Neural cell (in vitro differentiated cells): ENCODE data around the gene CEP85. TPM values are rescaled to one million over a fixed set of nuclear protein-coding genes. Genes with fewer than 3 reads are reported as not detected.

Experiments used
- H2AFZ ChIP-seq: fragments of 200-600, 300-800 bp; sonication (generic), shearing (Covaris generic); 2 replicates; pipeline ENCODE4 v1.6.0; 2014; ENCODE audit warnings: low read depth, mild to moderate bottlenecking, antibody characterized with exemption, low read length, moderate library complexity
- H3F3A ChIP-seq: fragments of 200-600 bp; shearing (Covaris generic); 2 replicates; pipeline ENCODE4 v1.6.1; 2016; ENCODE audit warnings: mild to moderate bottlenecking, moderate library complexity, mixed read lengths, antibody characterized with exemption, low read length; ENCODE audit not compliant: insufficient read depth, poor library complexity, severe bottlenecking
- H3K27ac ChIP-seq: fragments of 200-600, 300-800 bp; sonication (generic), shearing (Covaris generic); 2 replicates; pipeline ENCODE4 v1.5.1; 2014; ENCODE audit warnings: mild to moderate bottlenecking, low read length, moderate library complexity
- H3K27me3 ChIP-seq: fragments of 300-800, 200-600 bp; sonication (generic), shearing (Covaris generic); 2 replicates; pipeline ENCODE4 v1.6.0; 2014; ENCODE audit warnings: mild to moderate bottlenecking, low read depth, low read length, moderate library complexity; ENCODE audit not compliant: insufficient read depth
- H3K36me3 ChIP-seq: fragments of 300-800, 200-600 bp; sonication (generic), shearing (Covaris generic); 2 replicates; pipeline ENCODE4 v1.5.1; 2014; ENCODE audit warnings: mild to moderate bottlenecking, antibody characterized with exemption, low read length, moderate library complexity; ENCODE audit not compliant: insufficient read depth
- H3K4me2 ChIP-seq: fragments of 300-800, 200-600 bp; sonication (generic), shearing (Covaris generic); 2 replicates; pipeline ENCODE4 v1.6.0; 2014; ENCODE audit warnings: mild to moderate bottlenecking, low read length
- H3K4me3 ChIP-seq: fragments of 300-800, 200-600 bp; sonication (generic), shearing (Covaris generic); 2 replicates; pipeline ENCODE4 v1.5.1; 2014; ENCODE audit warnings: mild to moderate bottlenecking, low read length, moderate library complexity
- H3K79me2 ChIP-seq: fragments of 200-600 bp; shearing (Covaris generic); replicated peaks from 2 replicates; pipeline ENCODE4 v1.6.0; 2014; ENCODE audit warnings: mild to moderate bottlenecking, low read length, moderate library complexity; ENCODE audit not compliant: insufficient read depth
- H3K9ac ChIP-seq: fragments of 300-800, 200-600 bp; sonication (generic), shearing (Covaris generic); 2 replicates; pipeline ENCODE4 v1.6.1; 2016; ENCODE audit warnings: mild to moderate bottlenecking, low read length, mixed read lengths
- H3K9me2 ChIP-seq: fragments of 200-600 bp; shearing (Covaris generic); 2 replicates; pipeline ENCODE4 v1.6.1; 2016; ENCODE audit warnings: mild to moderate bottlenecking, low read length, mixed read lengths; ENCODE audit not compliant: insufficient read depth
- H3K9me3 ChIP-seq: fragments of 200-600, 300-800 bp; sonication (generic), shearing (Covaris generic); 2 replicates; pipeline ENCODE4 v1.6.1; 2016; ENCODE audit warnings: mild to moderate bottlenecking, mixed run types, low read length, moderate library complexity, mixed read lengths
- H4K20me1 ChIP-seq: fragments of 200-600 bp; shearing (Covaris generic); 2 replicates; pipeline ENCODE4 v1.6.1; 2016; ENCODE audit warnings: mild to moderate bottlenecking, mixed run types; ENCODE audit not compliant: insufficient read depth
- EP300 ChIP-seq: fragments of 450-650 bp; conservative IDR thresholded peaks from 2 replicates; pipeline ENCODE4 v1.6.1; 2014; ENCODE audit warnings: antibody characterized with exemption, mild to moderate bottlenecking, moderate library complexity; ENCODE audit not compliant: poor library complexity, severe bottlenecking
- EZH2 ChIP-seq: fragments of 200-600, 300-800 bp; shearing (Covaris generic), sonication (generic); IDR thresholded peaks from 2 replicates; pipeline ENCODE4 v1.6.1; 2014; ENCODE audit warnings: antibody characterized with exemption, low read length, borderline replicate concordance, mild to moderate bottlenecking; ENCODE audit not compliant: insufficient read depth, poor library complexity, severe bottlenecking
- MXI1 ChIP-seq: fragments of 450-650 bp; conservative IDR thresholded peaks from 2 replicates; pipeline ENCODE4 v1.6.1; 2014; ENCODE audit warnings: antibody characterized with exemption, mild to moderate bottlenecking; ENCODE audit not compliant: poor library complexity, severe bottlenecking
- POLR2AphosphoS5 ChIP-seq: IDR thresholded peaks from 2 replicates; pipeline ENCODE4 v1.6.1; 2012
- RAD21 ChIP-seq: fragments of 450-650 bp; conservative IDR thresholded peaks from 2 replicates; pipeline ENCODE4 v1.6.1; 2014; ENCODE audit warnings: antibody characterized with exemption, mild to moderate bottlenecking, moderate library complexity
- SMC3 ChIP-seq: fragments of 450-650 bp; conservative IDR thresholded peaks from 2 replicates; pipeline ENCODE4 v1.6.1; 2014; ENCODE audit warnings: antibody characterized with exemption, mild to moderate bottlenecking, moderate library complexity; ENCODE audit not compliant: poor library complexity
- TAF1 ChIP-seq: IDR thresholded peaks from 2 replicates; pipeline ENCODE4 v1.6.1; 2012; ENCODE audit warnings: low read depth
- polyA plus RNA-seq: library from polyadenylated mRNA; depleted of rRNA; stranded (reverse); fragments of >200 nt; gene quantifications from 2 replicates; pipeline ENCODE4 v1.2.3, GENCODE V29; 2014
- TF ChIP-seq, protein P1 (sequence below): fragments of 450-650 bp; IDR thresholded peaks from 2 replicates; pipeline ENCODE4 v1.5.1; 2014; ENCODE audit warnings: antibody characterized with exemption, mild to moderate bottlenecking, moderate library complexity; ENCODE audit not compliant: poor library complexity, severe bottlenecking
- TF ChIP-seq, protein P2 (sequence below): IDR thresholded peaks from 2 replicates; pipeline ENCODE4 v1.6.1; 2012; ENCODE audit warnings: borderline replicate concordance

The CEP85 gene
- polyA plus RNA-seq, 1 donor from 2014 or later = 20.5 TPM

DNA sequence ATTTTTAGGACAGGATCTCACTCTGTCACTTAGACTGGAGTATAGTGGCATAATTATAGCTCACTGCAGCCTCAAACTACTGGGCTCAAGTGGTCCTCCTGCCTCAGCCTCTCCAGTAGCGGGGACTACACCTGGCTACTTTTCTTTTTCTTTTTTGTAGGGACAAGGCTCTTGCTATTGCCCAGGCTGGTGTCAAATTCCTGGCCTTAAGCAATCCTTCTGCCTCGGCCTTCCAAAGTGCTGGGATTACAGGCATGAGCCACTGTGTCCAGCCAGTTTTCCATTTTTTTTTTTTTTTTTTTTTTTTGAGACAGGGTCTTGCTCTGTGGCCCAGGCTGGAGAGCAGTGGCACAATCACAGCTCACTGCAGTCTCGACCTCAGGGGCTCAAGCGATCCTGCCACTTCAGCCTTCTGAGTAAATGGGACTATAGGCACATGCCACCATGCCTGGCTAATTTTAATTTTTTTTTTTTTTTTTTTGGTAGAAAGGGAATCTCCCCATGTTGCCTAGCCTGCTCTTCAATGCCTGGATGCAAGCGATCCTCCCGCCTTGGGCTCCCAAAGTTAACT lies 20.6 kb upstream of the CEP85 start:
- H3K27me3 ChIP-seq = no peaks in the 10 kb centered on the region
- H3K9me2 ChIP-seq = no peaks in the 10 kb centered on the region
- no peak overlapping the region for H3K4me2 ChIP-seq
- no peaks in the 10 kb centered on the region for H3F3A ChIP-seq
- H2AFZ ChIP-seq = no peak overlapping the region
- no peak overlapping the region for H3K9ac ChIP-seq
- H3K79me2 ChIP-seq = no peaks in the 10 kb centered on the region
- TF ChIP-seq TAF1 (no peak), EZH2 (no peak), POLR2AphosphoS5 (no peak)
- no peaks in the 10 kb centered on the region for H3K9me3 ChIP-seq
- H3K4me3 ChIP-seq = no peak overlapping the region
- no peak overlapping the region for H3K27ac ChIP-seq
- H3K36me3 ChIP-seq = no peaks in the 10 kb centered on the region
- no peaks in the 10 kb centered on the region for H4K20me1 ChIP-seq

- no peak overlapping the region for H3K9ac ChIP-seq
- H3K36me3 ChIP-seq = no peaks in the 10 kb centered on the region
- no peak overlapping the region for H2AFZ ChIP-seq
- H3K9me3 ChIP-seq = no peaks in the 10 kb centered on the region
- no peaks in the 10 kb centered on the region for H3F3A ChIP-seq
- no peak for TF ChIP-seq TAF1
- TF ChIP-seq RAD21 = no peak
- TF ChIP-seq, protein P1, sequence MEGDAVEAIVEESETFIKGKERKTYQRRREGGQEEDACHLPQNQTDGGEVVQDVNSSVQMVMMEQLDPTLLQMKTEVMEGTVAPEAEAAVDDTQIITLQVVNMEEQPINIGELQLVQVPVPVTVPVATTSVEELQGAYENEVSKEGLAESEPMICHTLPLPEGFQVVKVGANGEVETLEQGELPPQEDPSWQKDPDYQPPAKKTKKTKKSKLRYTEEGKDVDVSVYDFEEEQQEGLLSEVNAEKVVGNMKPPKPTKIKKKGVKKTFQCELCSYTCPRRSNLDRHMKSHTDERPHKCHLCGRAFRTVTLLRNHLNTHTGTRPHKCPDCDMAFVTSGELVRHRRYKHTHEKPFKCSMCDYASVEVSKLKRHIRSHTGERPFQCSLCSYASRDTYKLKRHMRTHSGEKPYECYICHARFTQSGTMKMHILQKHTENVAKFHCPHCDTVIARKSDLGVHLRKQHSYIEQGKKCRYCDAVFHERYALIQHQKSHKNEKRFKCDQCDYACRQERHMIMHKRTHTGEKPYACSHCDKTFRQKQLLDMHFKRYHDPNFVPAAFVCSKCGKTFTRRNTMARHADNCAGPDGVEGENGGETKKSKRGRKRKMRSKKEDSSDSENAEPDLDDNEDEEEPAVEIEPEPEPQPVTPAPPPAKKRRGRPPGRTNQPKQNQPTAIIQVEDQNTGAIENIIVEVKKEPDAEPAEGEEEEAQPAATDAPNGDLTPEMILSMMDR = no peak
- TF ChIP-seq, protein P2, sequence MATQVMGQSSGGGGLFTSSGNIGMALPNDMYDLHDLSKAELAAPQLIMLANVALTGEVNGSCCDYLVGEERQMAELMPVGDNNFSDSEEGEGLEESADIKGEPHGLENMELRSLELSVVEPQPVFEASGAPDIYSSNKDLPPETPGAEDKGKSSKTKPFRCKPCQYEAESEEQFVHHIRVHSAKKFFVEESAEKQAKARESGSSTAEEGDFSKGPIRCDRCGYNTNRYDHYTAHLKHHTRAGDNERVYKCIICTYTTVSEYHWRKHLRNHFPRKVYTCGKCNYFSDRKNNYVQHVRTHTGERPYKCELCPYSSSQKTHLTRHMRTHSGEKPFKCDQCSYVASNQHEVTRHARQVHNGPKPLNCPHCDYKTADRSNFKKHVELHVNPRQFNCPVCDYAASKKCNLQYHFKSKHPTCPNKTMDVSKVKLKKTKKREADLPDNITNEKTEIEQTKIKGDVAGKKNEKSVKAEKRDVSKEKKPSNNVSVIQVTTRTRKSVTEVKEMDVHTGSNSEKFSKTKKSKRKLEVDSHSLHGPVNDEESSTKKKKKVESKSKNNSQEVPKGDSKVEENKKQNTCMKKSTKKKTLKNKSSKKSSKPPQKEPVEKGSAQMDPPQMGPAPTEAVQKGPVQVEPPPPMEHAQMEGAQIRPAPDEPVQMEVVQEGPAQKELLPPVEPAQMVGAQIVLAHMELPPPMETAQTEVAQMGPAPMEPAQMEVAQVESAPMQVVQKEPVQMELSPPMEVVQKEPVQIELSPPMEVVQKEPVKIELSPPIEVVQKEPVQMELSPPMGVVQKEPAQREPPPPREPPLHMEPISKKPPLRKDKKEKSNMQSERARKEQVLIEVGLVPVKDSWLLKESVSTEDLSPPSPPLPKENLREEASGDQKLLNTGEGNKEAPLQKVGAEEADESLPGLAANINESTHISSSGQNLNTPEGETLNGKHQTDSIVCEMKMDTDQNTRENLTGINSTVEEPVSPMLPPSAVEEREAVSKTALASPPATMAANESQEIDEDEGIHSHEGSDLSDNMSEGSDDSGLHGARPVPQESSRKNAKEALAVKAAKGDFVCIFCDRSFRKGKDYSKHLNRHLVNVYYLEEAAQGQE = no peak
- TF ChIP-seq POLR2AphosphoS5 = no peak
- TF ChIP-seq EP300 = no peak
- no peak for TF ChIP-seq EZH2
- TF ChIP-seq MXI1 = no peak
- TF ChIP-seq SMC3 = no peak
- H3K9me2 ChIP-seq = no peaks in the 10 kb centered on the region
- no peaks in the 10 kb centered on the region for H3K79me2 ChIP-seq
- no peak overlapping the region for H3K27ac ChIP-seq
- H3K27me3 ChIP-seq = no peaks in the 10 kb centered on the region
- no peak overlapping the region for H3K4me3 ChIP-seq
- no peaks in the 10 kb centered on the region for H4K20me1 ChIP-seq
- H3K4me2 ChIP-seq = no peak overlapping the region
Measured at GRCh38 chr1:26215246-26215645, 18.8 kb upstream of the CEP85 start.
